HepG2 (cell line): ENCODE measurements around the gene MSI2. TPM values are rescaled to one million over a fixed set of nuclear protein-coding genes. Genes with fewer than 3 reads are reported as not detected.

Experiments
- NFIC ChIP-seq: IDR thresholded peaks from 2 replicates; pipeline ENCODE4 v1.6.1; 2012; ENCODE audit warnings: mild to moderate bottlenecking, low read length, inconsistent platforms
- SNRNP70 ChIP-seq: fragments of 200-400 bp; formaldehyde crosslinking; IDR thresholded peaks from 2 replicates; pipeline ENCODE4 v1.6.1; 2017; ENCODE audit warnings: mild to moderate bottlenecking, low read depth, low read length, moderate library complexity
- ZBTB34 ChIP-seq: sonication (generic); formaldehyde crosslinking; IDR thresholded peaks from 2 replicates; pipeline ENCODE4 v1.8.0; 2022; ENCODE audit warnings: mild to moderate bottlenecking, missing genetic modification reagents
- ZNF839 ChIP-seq: sonication (generic); formaldehyde crosslinking; IDR thresholded peaks from 2 replicates; pipeline ENCODE4 v1.4.0; 2020; ENCODE audit warnings: missing genetic modification reagents, mild to moderate bottlenecking, borderline replicate concordance
- polyA plus RNA-seq, 8 experiments: library from polyadenylated mRNA; depleted of rRNA in 3 of 8; stranded (reverse) in 7 of 8; unstranded in 1 of 8; fragments of >200 nt; fragmentation: Illumina TruSeq in 4 of 8; extraction: Trizol in 4 of 8; gene quantifications; 2 replicates each; pipeline versions ENCODE4 v1.2.1 to v1.2.3, GENCODE V29; 2011 to 2016; ENCODE audit warnings: low read depth in 4 of 8, missing spikeins in 1 of 8, mixed read lengths in 1 of 8; ENCODE audit not compliant: insufficient read depth in 1 of 8
- total RNA-seq, 5 experiments: library from RNA; depleted of rRNA; stranded (reverse); fragments of >200 nt; fragmentation: Illumina TruSeq; extraction: Trizol; gene quantifications; 2 replicates each; pipeline ENCODE4 v1.2.3, GENCODE V29; 2016; ENCODE audit warnings: low read depth in 1 of 5
- TF ChIP-seq, protein P1 (sequence below): fragments of 450-650 bp; IDR thresholded peaks from 2 replicates; pipeline ENCODE4 v1.6.1; 2017; ENCODE audit warnings: mild to moderate bottlenecking
- TF ChIP-seq, protein P2 (sequence below): sonication (generic); formaldehyde crosslinking; IDR thresholded peaks from 2 replicates; pipeline ENCODE4 v1.8.1; 2023; ENCODE audit warnings: mild to moderate bottlenecking, missing genetic modification reagents, borderline replicate concordance
- TF ChIP-seq, protein P3 (sequence below): sonication (generic); formaldehyde crosslinking; IDR thresholded peaks from 2 replicates; pipeline ENCODE4 v1.4.0; 2020; ENCODE audit warnings: mild to moderate bottlenecking, low read depth, missing genetic modification reagents

The MSI2 gene
- total and polyA plus RNA-seq, 2 of the 13 experiments (the other 11 are each of a cell fraction or from before 2014, with no cell fraction given): 77.5 to 78.4 TPM

GRCh38 chr17:57228911-57229310, 27.4 kb upstream of the MSI2 start (continued):
- TF ChIP-seq ZBTB34 (CRISPR knock-in tag): no peak
- TF ChIP-seq, protein P1, sequence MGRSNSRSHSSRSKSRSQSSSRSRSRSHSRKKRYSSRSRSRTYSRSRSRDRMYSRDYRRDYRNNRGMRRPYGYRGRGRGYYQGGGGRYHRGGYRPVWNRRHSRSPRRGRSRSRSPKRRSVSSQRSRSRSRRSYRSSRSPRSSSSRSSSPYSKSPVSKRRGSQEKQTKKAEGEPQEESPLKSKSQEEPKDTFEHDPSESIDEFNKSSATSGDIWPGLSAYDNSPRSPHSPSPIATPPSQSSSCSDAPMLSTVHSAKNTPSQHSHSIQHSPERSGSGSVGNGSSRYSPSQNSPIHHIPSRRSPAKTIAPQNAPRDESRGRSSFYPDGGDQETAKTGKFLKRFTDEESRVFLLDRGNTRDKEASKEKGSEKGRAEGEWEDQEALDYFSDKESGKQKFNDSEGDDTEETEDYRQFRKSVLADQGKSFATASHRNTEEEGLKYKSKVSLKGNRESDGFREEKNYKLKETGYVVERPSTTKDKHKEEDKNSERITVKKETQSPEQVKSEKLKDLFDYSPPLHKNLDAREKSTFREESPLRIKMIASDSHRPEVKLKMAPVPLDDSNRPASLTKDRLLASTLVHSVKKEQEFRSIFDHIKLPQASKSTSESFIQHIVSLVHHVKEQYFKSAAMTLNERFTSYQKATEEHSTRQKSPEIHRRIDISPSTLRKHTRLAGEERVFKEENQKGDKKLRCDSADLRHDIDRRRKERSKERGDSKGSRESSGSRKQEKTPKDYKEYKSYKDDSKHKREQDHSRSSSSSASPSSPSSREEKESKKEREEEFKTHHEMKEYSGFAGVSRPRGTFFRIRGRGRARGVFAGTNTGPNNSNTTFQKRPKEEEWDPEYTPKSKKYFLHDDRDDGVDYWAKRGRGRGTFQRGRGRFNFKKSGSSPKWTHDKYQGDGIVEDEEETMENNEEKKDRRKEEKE: no peak
- TF ChIP-seq, protein P2, sequence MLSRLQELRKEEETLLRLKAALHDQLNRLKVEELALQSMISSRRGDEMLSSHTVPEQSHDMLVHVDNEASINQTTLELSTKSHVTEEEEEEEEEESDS (CRISPR knock-in tag): no peak
- TF ChIP-seq SNRNP70: no peak
- TF ChIP-seq, protein P3, sequence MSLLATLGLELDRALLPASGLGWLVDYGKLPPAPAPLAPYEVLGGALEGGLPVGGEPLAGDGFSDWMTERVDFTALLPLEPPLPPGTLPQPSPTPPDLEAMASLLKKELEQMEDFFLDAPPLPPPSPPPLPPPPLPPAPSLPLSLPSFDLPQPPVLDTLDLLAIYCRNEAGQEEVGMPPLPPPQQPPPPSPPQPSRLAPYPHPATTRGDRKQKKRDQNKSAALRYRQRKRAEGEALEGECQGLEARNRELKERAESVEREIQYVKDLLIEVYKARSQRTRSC: no peak
- TF ChIP-seq ZNF839 (CRISPR knock-in tag): no peak
- TF ChIP-seq NFIC: no peak
